Activated CD4-positive, alpha-beta T cell treated with anti-CD3 and anti-CD28 coated beads, Interleukin-2, amount 50 U/mL, for 4 hours (primary cell): Measurements from ENCODE around the gene PCDHA9.
"Not testable (repeated sequence)": the region's sequence is repeated elsewhere in the genome, so short reads cannot be mapped to it uniquely, and the experiment has no call there.

Experiments
- DNase-seq, 2 experiments: peaks; one replicate each; pipeline ENCODE4 v3.0.0-alpha.2; 2020

PCDHA9 gene

GRCh38 chr5:140848139-140849102 lies at the start of gene PCDHA9:
PCDHA9 (plus strand) TSS chr5:140848382; CDS start chr5:140848496, 114 bp downstream.
- not testable (repeated sequence) for DNase-seq

GRCh38 chr5:140800816-140801493 lies 47.2 kb upstream of the PCDHA9 start, which contains the start of gene PCDHA3:
PCDHA3 (plus strand) TSS chr5:140801057.
- no peak for DNase-seq

- DNase-seq: no peak
Measured at GRCh38 chr5:140801494-140801841, 46.7 kb upstream of the PCDHA9 start.

GRCh38 chr5:140802381-140802780 lies 45.8 kb upstream of the PCDHA9 start:
- DNase-seq: not testable (repeated sequence)

GRCh38 chr5:140802781-140803271 lies 45.4 kb upstream of the PCDHA9 start:
- no peak for DNase-seq

GRCh38 chr5:140806834-140807775 lies 41.1 kb upstream of the PCDHA9 start, which contains the start of gene PCDHA4:
PCDHA4 (plus strand) TSS chr5:140807068.
- DNase-seq: no peak

- not testable (repeated sequence) for DNase-seq
Measured at GRCh38 chr5:140808241-140808888, 39.8 kb upstream of the PCDHA9 start.

GRCh38 chr5:140808889-140809291 lies 39.3 kb upstream of the PCDHA9 start:
- DNase-seq: no peak

GRCh38 chr5:140821375-140822280 lies 26.6 kb upstream of the PCDHA9 start, which contains the start of gene PCDHA5:
PCDHA5 (plus strand) TSS chr5:140821613.
- DNase-seq: no peak

GRCh38 chr5:140822281-140822629 lies 25.9 kb upstream of the PCDHA9 start:
- DNase-seq: no peak

- not testable (repeated sequence) for DNase-seq
Measured at GRCh38 chr5:140822969-140823368, 25.2 kb upstream of the PCDHA9 start.

- no peak for DNase-seq
Measured at GRCh38 chr5:140823475-140823874, 24.7 kb upstream of the PCDHA9 start.

- DNase-seq: no peak
Measured at GRCh38 chr5:140827704-140828361, 20.3 kb upstream of the PCDHA9 start, which contains the start of gene PCDHA6. PCDHA6 (plus strand) TSS chr5:140827960; CDS start chr5:140828092, 132 bp downstream.

- DNase-seq: no peak
Measured at GRCh38 chr5:140828362-140828737, 19.8 kb upstream of the PCDHA9 start.

GRCh38 chr5:140829511-140830501 lies 18.4 kb upstream of the PCDHA9 start:
- not testable (repeated sequence) for DNase-seq

- DNase-seq: no peak
Measured at GRCh38 chr5:140833993-140834392, 14.2 kb upstream of the PCDHA9 start, which contains the start of gene PCDHA7. PCDHA7 (plus strand) TSS chr5:140834269; CDS start chr5:140834384, 115 bp downstream.

GRCh38 chr5:140834439-140835008 lies 13.7 kb upstream of the PCDHA9 start:
- DNase-seq: not testable (repeated sequence)
